Neural progenitor cell (in vitro differentiated cells): ENCODE results near the gene RNF214. TPM values are rescaled to one million over a fixed set of nuclear protein-coding genes. Genes with fewer than 3 reads are reported as not detected.
"Not testable (repeated sequence)": the region's sequence is repeated elsewhere in the genome, so short reads cannot be mapped to it uniquely, and the experiment has no call there.

Experiments
- DNase-seq: peaks from one replicate; pipeline ENCODE4 v3.0.0-alpha.2; 2016; ENCODE audit warnings: low spot score
- H2AFZ ChIP-seq: fragments of 200-600 bp; sonication (generic); replicated peaks from 2 replicates; pipeline ENCODE4 v1.6.1; 2016; ENCODE audit warnings: antibody characterized with exemption
- H3F3A ChIP-seq: fragments of 200-600 bp; sonication (generic); 2 replicates; pipeline ENCODE4 v1.6.1; 2016; ENCODE audit warnings: antibody characterized with exemption, low read depth
- H3K27ac ChIP-seq: fragments of 200-600 bp; sonication (generic); 2 replicates; pipeline ENCODE4 v1.5.1; 2016; ENCODE audit warnings: mild to moderate bottlenecking
- H3K27me3 ChIP-seq: fragments of 200-600 bp; sonication (generic); 2 replicates; pipeline ENCODE4 v1.6.1; 2016; ENCODE audit warnings: mild to moderate bottlenecking, moderate library complexity
- H3K36me3 ChIP-seq: fragments of 200-600 bp; sonication (generic); 2 replicates; pipeline ENCODE4 v1.5.1; 2016
- H3K4me1 ChIP-seq: fragments of 200-600 bp; sonication (generic); 2 replicates; pipeline ENCODE4 v1.6.1; 2016; ENCODE audit warnings: mixed run types
- H3K4me2 ChIP-seq: fragments of 200-600 bp; sonication (generic); 2 replicates; pipeline ENCODE4 v1.6.1; 2016
- H3K4me3 ChIP-seq: fragments of 200-600 bp; sonication (generic); 2 replicates; pipeline ENCODE4 v1.5.1; 2016
- H3K79me2 ChIP-seq: fragments of 200-600 bp; sonication (generic); 2 replicates; pipeline ENCODE4 v1.6.1; 2016; ENCODE audit warnings: low read depth
- H3K9ac ChIP-seq: fragments of 200-600 bp; sonication (generic); 2 replicates; pipeline ENCODE4 v1.6.1; 2016
- H3K9me3 ChIP-seq: fragments of 200-600 bp; sonication (generic); 2 replicates; pipeline ENCODE4 v1.5.1; 2016; ENCODE audit warnings: low read depth
- H4K20me1 ChIP-seq: fragments of 200-600 bp; sonication (generic); 2 replicates; pipeline ENCODE4 v1.6.1; 2016; ENCODE audit warnings: low read depth
- H3K27ac Mint-ChIP-seq: 3 replicates; pipeline ENCODE4 v1.8.0; 2021; ENCODE audit warnings: mixed read lengths
- H3K27me3 Mint-ChIP-seq: 2 replicates; pipeline ENCODE4 v1.8.0; 2022; ENCODE audit warnings: low read depth, mild to moderate bottlenecking, inconsistent platforms, moderate library complexity, mixed read lengths; ENCODE audit not compliant: insufficient read depth
- H3K36me3 Mint-ChIP-seq: 3 replicates; pipeline ENCODE4 v1.8.0; 2021; ENCODE audit warnings: mixed read lengths
- H3K4me1 Mint-ChIP-seq: 3 replicates; pipeline ENCODE4 v1.8.0; 2021; ENCODE audit warnings: mixed read lengths
- H3K4me3 Mint-ChIP-seq: 3 replicates; pipeline ENCODE4 v1.8.0; 2021; ENCODE audit warnings: mild to moderate bottlenecking, moderate library complexity, mixed read lengths
- H3K9me3 Mint-ChIP-seq: 3 replicates; pipeline ENCODE4 v1.8.0; 2020; ENCODE audit warnings: mixed read lengths
- CTCF ChIP-seq: fragments of 200-600 bp; sonication (generic); IDR thresholded peaks from 2 replicates; pipeline ENCODE4 v1.5.1; 2017; ENCODE audit warnings: antibody characterized with exemption, mild to moderate bottlenecking
- EZH2 ChIP-seq: fragments of 200-600 bp; sonication (generic); IDR thresholded peaks from 2 replicates; pipeline ENCODE4 v1.6.1; 2017; ENCODE audit warnings: antibody characterized with exemption, mild to moderate bottlenecking, moderate library complexity
- EZH2phosphoT487 ChIP-seq: fragments of 200-600 bp; sonication (generic); IDR thresholded peaks from 2 replicates; pipeline ENCODE4 v1.6.1; 2017; ENCODE audit warnings: antibody characterized with exemption
- total RNA-seq: library from RNA; depleted of rRNA; stranded (reverse); fragments of >200 nt; gene quantifications from 2 replicates; pipeline ENCODE4 v1.2.3, GENCODE V29; 2015; ENCODE audit warnings: low replicate concordance

RNF214 gene
- total RNA-seq, 1 donor from 2014 or later: 43.6 TPM

GRCh38 chr11:117203069-117203407 lies 29.4 kb upstream of the RNF214 start:
- peaks cover 31% of the 10 kb centered on the region for H3K4me1 Mint-ChIP-seq

GRCh38 chr11:117204283-117205080 lies 28.0 kb upstream of the RNF214 start:
- no peaks in the 10 kb centered on the region for H3K9me3 Mint-ChIP-seq
- peak overlapping the region; percentile 30 for H3K4me3 Mint-ChIP-seq
- no peak overlapping the region for H3K4me2 ChIP-seq
- H3K4me3 ChIP-seq: no peak overlapping the region
- peaks cover 2% of the 10 kb centered on the region for H3K27me3 Mint-ChIP-seq
- H3K27ac ChIP-seq: no peak overlapping the region
- peaks cover 4% of the 10 kb centered on the region for H3F3A ChIP-seq
- peaks cover 10% of the 10 kb centered on the region for H3K4me1 ChIP-seq
- no peaks in the 10 kb centered on the region for H3K36me3 ChIP-seq
- TF ChIP-seq EZH2phosphoT487: no peak
- TF ChIP-seq EZH2: no peak
- TF ChIP-seq CTCF: no peak
- H3K36me3 Mint-ChIP-seq: peaks cover 15% of the 10 kb centered on the region
- H3K79me2 ChIP-seq: no peaks in the 10 kb centered on the region
- H3K4me1 Mint-ChIP-seq: peaks cover 20% of the 10 kb centered on the region
- H2AFZ ChIP-seq: no peak overlapping the region
- peak overlapping the region; percentile 5 for H3K27ac Mint-ChIP-seq
- H3K9ac ChIP-seq: no peak overlapping the region
- no peaks in the 10 kb centered on the region for H3K27me3 ChIP-seq
- no peaks in the 10 kb centered on the region for H3K9me3 ChIP-seq
- no peaks in the 10 kb centered on the region for H4K20me1 ChIP-seq
- DNase-seq: no peak

More at GRCh38 chr11:117203069-117203407, 29.4 kb upstream of the RNF214 start:
- no peaks in the 10 kb centered on the region for H3K79me2 ChIP-seq
- H3K4me3 ChIP-seq: no peak overlapping the region
- H3F3A ChIP-seq: peaks cover 17% of the 10 kb centered on the region
- Mint-ChIP-seq H3K36me3 (peaks cover 15% of the 10 kb centered on the region), H3K27ac (no peak overlapping the region), H3K4me3 (no peak overlapping the region), H3K27me3 (no peaks in the 10 kb centered on the region), H3K9me3 (no peaks in the 10 kb centered on the region)
- H3K4me2 ChIP-seq: no peak overlapping the region
- H3K27ac ChIP-seq: no peak overlapping the region
- no peak overlapping the region for H2AFZ ChIP-seq
- peaks cover 21% of the 10 kb centered on the region for H3K4me1 ChIP-seq
- H4K20me1 ChIP-seq: no peaks in the 10 kb centered on the region
- no peaks in the 10 kb centered on the region for H3K9me3 ChIP-seq
- H3K36me3 ChIP-seq: no peaks in the 10 kb centered on the region
- no peak overlapping the region for H3K9ac ChIP-seq
- no peaks in the 10 kb centered on the region for H3K27me3 ChIP-seq
- DNase-seq: no peak
- TF ChIP-seq EZH2 (no peak), CTCF (no peak), EZH2phosphoT487 (no peak)

GRCh38 chr11:117205211-117205818 lies 27.2 kb upstream of the RNF214 start:
- DNase-seq: no peak
- Histone ChIP-seq H2AFZ (no peak overlapping the region), H3K36me3 (no peaks in the 10 kb centered on the region), H3K9me3 (no peaks in the 10 kb centered on the region), H3K4me3 (no peak overlapping the region), H3K9ac (no peak overlapping the region), H3K4me2 (no peak overlapping the region), H3K27me3 (no peaks in the 10 kb centered on the region), H3K27ac (no peak overlapping the region), H3K4me1 (peaks cover 1% of the 10 kb centered on the region), H4K20me1 (no peaks in the 10 kb centered on the region), H3K79me2 (no peaks in the 10 kb centered on the region), H3F3A (no peaks in the 10 kb centered on the region)
- peaks cover 2% of the 10 kb centered on the region for H3K27me3 Mint-ChIP-seq
- peaks cover 15% of the 10 kb centered on the region for H3K36me3 Mint-ChIP-seq
- peaks cover 14% of the 10 kb centered on the region for H3K4me1 Mint-ChIP-seq
- peak overlapping the region; percentile 87 for H3K27ac Mint-ChIP-seq
- TF ChIP-seq EZH2 (no peak), CTCF (peak; percentile 7)
- no peaks in the 10 kb centered on the region for H3K9me3 Mint-ChIP-seq
- no peak overlapping the region for H3K4me3 Mint-ChIP-seq

- H3K27me3 ChIP-seq, H3K4me1 Mint-ChIP-seq, H3K9me3 ChIP-seq, H3F3A ChIP-seq, H3K27ac ChIP-seq, H3K27ac Mint-ChIP-seq, H4K20me1 ChIP-seq, H3K79me2 ChIP-seq, H3K4me1 ChIP-seq, H3K4me3 Mint-ChIP-seq, H3K9ac ChIP-seq, H2AFZ ChIP-seq, H3K4me2 ChIP-seq, H3K4me3 ChIP-seq, DNase-seq, H3K27me3 Mint-ChIP-seq, H3K9me3 Mint-ChIP-seq, H3K36me3 ChIP-seq: not testable (repeated sequence)
- peaks cover 15% of the 10 kb centered on the region for H3K36me3 Mint-ChIP-seq
These were observed 26.4 kb upstream of the RNF214 start for GRCh38 chr11:117206111-117206510.
